Erythroblast (primary cell): ENCODE data around the gene ZFYVE16.

Source experiments
- GATA1 ChIP-seq: IDR thresholded peaks from 2 replicates; pipeline ENCODE4 v1.6.1; 2011; ENCODE audit warnings: low read depth, mild to moderate bottlenecking, control low read depth, low read length, moderate library complexity
- POLR2A ChIP-seq: IDR thresholded peaks from 2 replicates; pipeline ENCODE4 v1.6.1; 2011; ENCODE audit warnings: mild to moderate bottlenecking, low read length

GRCh38 chr5:80417973-80418372 is 10.1 kb downstream of the ZFYVE16 start:
- no peak for TF ChIP-seq POLR2A
- TF ChIP-seq GATA1: no peak
